GM18873 (cell line): ENCODE measurements around the gene USP4.

Experiments used
- ATAC-seq: cut with Tn5 transposase; IDR thresholded peaks from one replicate; pipeline ENCODE4 v1.9.1; 2021; ENCODE audit warnings: mild to moderate bottlenecking, moderate library complexity, moderate number of reproducible peaks; ENCODE audit not compliant: unreplicated experiment, low FRiP score

The USP4 gene

GRCh38 chr3:49296781-49297411 is 43.0 kb downstream of the USP4 start:
- ATAC-seq = no peak

- no peak for ATAC-seq
Measured at GRCh38 chr3:49295489-49296058, 44.3 kb downstream of the USP4 start.

DNA sequence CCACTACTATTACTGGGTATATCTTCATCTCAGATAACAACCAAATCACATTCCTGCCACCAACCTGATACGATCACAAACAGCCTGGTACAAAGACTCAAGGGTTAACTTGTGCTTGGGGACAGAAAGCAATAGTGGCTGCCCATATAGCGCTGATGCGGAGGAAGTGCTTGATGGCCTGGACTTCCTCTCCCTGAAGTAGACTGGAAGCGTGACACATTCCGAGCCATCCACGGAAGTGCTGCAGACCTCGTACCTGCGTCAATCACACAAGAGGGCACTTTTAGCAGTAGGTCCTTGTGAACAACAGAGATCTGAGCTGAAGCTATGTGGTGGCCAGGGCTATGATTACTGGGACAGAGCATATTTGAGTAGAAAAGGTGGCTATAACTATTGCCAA is 45.5 kb downstream of the USP4 start:
- no peak for ATAC-seq

GRCh38 chr3:49283997-49284396 is 55.9 kb downstream of the USP4 start:
- ATAC-seq = no peak

DNA sequence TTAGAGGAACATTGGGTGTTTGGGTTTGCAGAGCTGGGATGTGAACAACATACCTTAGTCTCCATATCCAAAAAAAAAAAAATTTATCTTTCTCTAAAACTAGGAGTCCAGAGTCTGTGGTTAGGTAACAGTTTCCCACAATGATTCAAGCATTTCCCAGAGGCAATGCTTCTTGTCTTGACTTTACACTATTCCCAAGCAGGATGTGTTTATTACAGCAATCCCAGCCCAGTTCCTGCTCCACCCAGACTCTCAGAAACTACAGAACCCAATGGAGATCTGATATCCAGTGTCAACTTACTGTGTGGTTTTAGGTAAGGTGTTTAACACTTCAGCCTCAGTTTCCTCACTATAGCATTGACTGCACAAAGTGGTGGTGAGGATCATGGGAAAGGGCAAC is 60.5 kb downstream of the USP4 start:
- ATAC-seq = no peak

DNA sequence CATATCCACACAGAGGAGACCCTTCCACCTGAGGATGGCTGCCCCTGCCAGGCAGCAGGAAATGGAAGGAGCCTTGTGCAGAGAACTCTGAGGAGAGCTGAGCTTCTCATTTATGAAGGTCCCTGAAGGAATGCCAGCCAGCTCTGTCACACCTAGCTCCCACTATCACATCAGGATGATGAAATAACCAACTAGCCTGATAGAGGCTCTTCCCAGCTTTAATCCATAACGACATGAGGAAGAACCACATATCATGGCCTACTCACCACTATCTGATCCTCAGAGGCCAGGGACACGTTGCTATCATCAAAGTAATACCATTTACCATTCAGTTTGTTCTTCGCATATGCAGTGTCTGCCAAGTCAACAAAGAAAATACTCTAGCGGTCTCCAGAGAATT is 61.3 kb downstream of the USP4 start:
- no peak for ATAC-seq

- no peak for ATAC-seq
Measured at GRCh38 chr3:49277383-49277775, 62.5 kb downstream of the USP4 start.

- no peak for ATAC-seq
Measured at GRCh38 chr3:49276475-49277382, 63.1 kb downstream of the USP4 start, which contains the start of gene C3orf62. Gene C3orf62, minus strand, starts transcription at chr3:49277232. Its CDS starts 360 bp downstream, at chr3:49276872.

DNA sequence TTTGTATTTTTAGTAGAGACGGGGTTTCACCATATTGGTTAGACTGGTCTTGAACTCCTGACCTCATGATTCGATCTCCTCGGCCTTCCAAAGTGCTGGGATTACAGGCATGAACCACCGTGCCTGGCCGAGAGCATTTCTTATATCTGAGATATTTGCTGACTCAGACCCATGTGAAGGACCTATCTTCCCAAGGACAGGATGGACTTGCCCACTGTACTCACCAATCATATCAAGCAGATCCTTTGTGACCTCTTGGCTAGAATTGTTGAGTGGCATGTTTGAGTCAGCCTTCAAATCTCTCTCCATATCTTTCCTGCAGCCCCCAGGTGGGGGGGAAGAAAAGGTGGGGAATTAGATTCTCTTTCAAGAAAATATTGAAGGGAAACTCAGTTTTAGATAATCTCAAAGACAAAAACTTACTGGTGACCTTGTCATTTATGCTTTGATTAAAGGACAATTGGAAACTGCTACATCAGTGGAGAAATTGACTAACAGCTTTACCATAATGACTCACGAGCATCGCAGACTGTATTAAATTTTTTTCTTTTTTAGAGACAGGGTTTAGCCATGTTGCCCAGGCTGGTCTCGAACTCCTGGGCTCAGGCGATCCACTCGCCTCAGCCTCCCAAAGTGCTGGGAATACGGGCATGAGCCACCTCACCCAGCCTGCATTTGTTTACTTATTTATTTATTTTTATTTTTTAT is 65.9 kb downstream of the USP4 start:
- ATAC-seq = no peak

- no peak for ATAC-seq
Measured at GRCh38 chr3:49271047-49271446, 68.8 kb downstream of the USP4 start.

DNA sequence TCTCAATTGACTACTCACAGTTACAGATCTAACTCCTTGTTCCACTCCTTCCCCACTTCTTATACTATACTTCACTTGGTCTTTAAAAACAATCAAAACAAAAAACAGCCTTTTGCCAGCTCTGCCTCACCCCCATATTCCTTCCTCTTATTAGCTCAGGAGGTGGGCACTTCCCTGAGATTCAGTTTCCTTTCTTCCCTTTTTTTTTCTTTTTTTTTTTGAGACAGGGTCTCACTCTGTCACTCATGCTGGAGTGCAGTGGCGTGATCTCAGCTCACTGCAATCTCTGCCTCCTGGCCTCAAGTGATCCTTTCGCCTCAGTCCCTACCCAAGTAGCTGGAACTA is 69.7 kb downstream of the USP4 start:
- no peak for ATAC-seq

DNA sequence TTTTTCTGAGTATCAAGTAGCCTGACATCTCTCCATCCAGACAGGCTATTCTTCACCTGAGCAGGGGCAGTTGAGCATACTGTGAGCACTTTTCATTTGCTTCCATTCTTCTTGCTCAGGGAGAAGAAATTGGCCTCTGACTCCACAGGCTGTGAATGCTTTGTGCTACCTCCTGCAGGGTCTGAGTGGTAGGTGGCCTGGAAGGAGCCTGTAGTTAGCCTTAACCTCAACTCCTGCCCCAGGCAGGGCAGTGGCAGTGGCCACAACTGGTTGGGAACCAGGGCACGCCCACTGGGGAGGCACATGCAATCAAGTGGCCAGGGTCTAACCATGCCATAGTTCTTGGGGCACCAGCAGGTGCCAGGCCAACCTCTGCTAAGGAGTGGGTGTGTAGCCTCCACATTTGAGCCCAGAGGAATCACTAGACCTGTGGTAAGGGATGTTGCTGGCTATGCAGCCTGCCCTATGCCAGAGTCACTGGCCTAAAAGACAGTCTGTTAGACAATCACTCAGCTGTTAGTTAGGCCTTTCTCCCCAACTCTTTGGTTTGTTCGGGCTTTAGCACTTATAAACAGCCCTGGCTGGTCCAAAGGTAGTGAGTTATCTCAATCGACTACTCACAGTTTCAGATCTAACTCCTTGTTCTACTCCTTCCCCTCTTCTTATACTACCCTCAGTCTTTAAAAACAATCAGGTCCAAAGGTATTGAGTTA is 70.3 kb downstream of the USP4 start:
- no peak for ATAC-seq

- ATAC-seq = no peak
Measured at GRCh38 chr3:49266410-49267095, 73.3 kb downstream of the USP4 start.

- ATAC-seq = no peak
Measured at GRCh38 chr3:49265661-49266386, 74.0 kb downstream of the USP4 start.

- ATAC-seq = no peak
Measured at GRCh38 chr3:49263159-49263889, 76.5 kb downstream of the USP4 start.

- no peak for ATAC-seq
Measured at GRCh38 chr3:49260806-49261324, 79.0 kb downstream of the USP4 start.

GRCh38 chr3:49257187-49257586 is 82.7 kb downstream of the USP4 start:
- no peak for ATAC-seq
